GM19397 (cell line): ENCODE data around the gene DPM3.
"Not testable (repeated sequence)": the region's sequence is repeated elsewhere in the genome, so short reads cannot be mapped to it uniquely, and the experiment has no call there.

Source experiments
- ATAC-seq: cut with Tn5 transposase; IDR thresholded peaks from one replicate; pipeline ENCODE4 v1.9.1; 2021; ENCODE audit warnings: mild to moderate bottlenecking, moderate library complexity; ENCODE audit not compliant: unreplicated experiment

Gene DPM3

GRCh38 chr1:155126556-155127104 is 13.7 kb downstream of the DPM3 start:
- ATAC-seq: no peak

- ATAC-seq: no peak
These were observed 14.3 kb downstream of the DPM3 start for GRCh38 chr1:155125946-155126555.

GRCh38 chr1:155125511-155125945 is 14.8 kb downstream of the DPM3 start:
- no peak for ATAC-seq

GRCh38 chr1:155124503-155125463 is 15.5 kb downstream of the DPM3 start:
- ATAC-seq: no peak

- no peak for ATAC-seq
These were observed 16.5 kb downstream of the DPM3 start for GRCh38 chr1:155123801-155124200.

- ATAC-seq: no peak
These were observed 18.0 kb downstream of the DPM3 start for GRCh38 chr1:155122308-155122707.

- ATAC-seq: no peak
These were observed 19.1 kb downstream of the DPM3 start for GRCh38 chr1:155121249-155121648.

- ATAC-seq: no peak
These were observed 20.1 kb downstream of the DPM3 start for GRCh38 chr1:155120253-155120652.

- ATAC-seq: not testable (repeated sequence)
These were observed 22.2 kb downstream of the DPM3 start for GRCh38 chr1:155118090-155118489.

GRCh38 chr1:155117610-155118009 is 22.7 kb downstream of the DPM3 start:
- ATAC-seq: no peak

GRCh38 chr1:155116113-155116764 is 24.1 kb downstream of the DPM3 start:
- ATAC-seq: no peak

GRCh38 chr1:155113450-155113980 is 26.8 kb downstream of the DPM3 start:
- ATAC-seq: no peak

- ATAC-seq: no peak
These were observed 29.5 kb downstream of the DPM3 start for GRCh38 chr1:155110826-155111225.

GRCh38 chr1:155110381-155110780 is 29.9 kb downstream of the DPM3 start:
- no peak for ATAC-seq

GRCh38 chr1:155108296-155108695 is 32.0 kb downstream of the DPM3 start:
- no peak for ATAC-seq

GRCh38 chr1:155107309-155108264 is 32.7 kb downstream of the DPM3 start:
- ATAC-seq: no peak

GRCh38 chr1:155106862-155107261 is 33.5 kb downstream of the DPM3 start:
- ATAC-seq: no peak

GRCh38 chr1:155105604-155106011 is 34.7 kb downstream of the DPM3 start:
- no peak for ATAC-seq

GRCh38 chr1:155104605-155105534 is 35.5 kb downstream of the DPM3 start:
- no peak for ATAC-seq
